Activated T-helper 2 cell treated with anti-CD3 and anti-CD28 coated beads, Interferon-gamma antibody, Interleukin-2, Interleukin-4, amounts not matched to agents 10 μg/mL and 5 μg/mL and 100 μg/mL, durations not matched to agents 14 hours and 24 hours and 36 hours (primary cell): ENCODE data around the gene MGME1. TPM values are rescaled to one million over a fixed set of nuclear protein-coding genes. Genes with fewer than 3 reads are reported as not detected.

Experiments
- DNase-seq: peaks from one replicate; pipeline ENCODE4 v3.0.0; 2021; ENCODE audit warnings: low spot score
- H3K27ac Mint-ChIP-seq: one replicate; pipeline ENCODE4 v1.8.0; 2021; ENCODE audit warnings: mixed read lengths
- H3K27me3 Mint-ChIP-seq: one replicate; pipeline ENCODE4 v1.8.0; 2021; ENCODE audit warnings: low read depth, mixed read lengths
- H3K36me3 Mint-ChIP-seq: one replicate; pipeline ENCODE4 v1.8.0; 2021; ENCODE audit warnings: low read depth, mixed read lengths
- H3K4me1 Mint-ChIP-seq: one replicate; pipeline ENCODE4 v1.8.0; 2021; ENCODE audit warnings: low read depth, mixed read lengths
- H3K4me3 Mint-ChIP-seq: one replicate; pipeline ENCODE4 v1.8.0; 2021; ENCODE audit warnings: low read depth, mild to moderate bottlenecking, moderate library complexity, mixed read lengths
- H3K9me3 Mint-ChIP-seq: one replicate; pipeline ENCODE4 v1.8.0; 2021; ENCODE audit warnings: mixed read lengths
- intact Hi-C: fragments of 100-400 bp; cut with micrococcal nuclease; formaldehyde crosslinking; loops from one replicate; pipeline ENCODE4 v1.15.1; 2023
- total RNA-seq: library from RNA; stranded (reverse); gene quantifications from 2 replicates; pipeline ENCODE4 v1.2.3, GENCODE V29; 2022

The MGME1 gene
- total RNA-seq, 1 donor from 2014 or later = 33.0 TPM

DNA sequence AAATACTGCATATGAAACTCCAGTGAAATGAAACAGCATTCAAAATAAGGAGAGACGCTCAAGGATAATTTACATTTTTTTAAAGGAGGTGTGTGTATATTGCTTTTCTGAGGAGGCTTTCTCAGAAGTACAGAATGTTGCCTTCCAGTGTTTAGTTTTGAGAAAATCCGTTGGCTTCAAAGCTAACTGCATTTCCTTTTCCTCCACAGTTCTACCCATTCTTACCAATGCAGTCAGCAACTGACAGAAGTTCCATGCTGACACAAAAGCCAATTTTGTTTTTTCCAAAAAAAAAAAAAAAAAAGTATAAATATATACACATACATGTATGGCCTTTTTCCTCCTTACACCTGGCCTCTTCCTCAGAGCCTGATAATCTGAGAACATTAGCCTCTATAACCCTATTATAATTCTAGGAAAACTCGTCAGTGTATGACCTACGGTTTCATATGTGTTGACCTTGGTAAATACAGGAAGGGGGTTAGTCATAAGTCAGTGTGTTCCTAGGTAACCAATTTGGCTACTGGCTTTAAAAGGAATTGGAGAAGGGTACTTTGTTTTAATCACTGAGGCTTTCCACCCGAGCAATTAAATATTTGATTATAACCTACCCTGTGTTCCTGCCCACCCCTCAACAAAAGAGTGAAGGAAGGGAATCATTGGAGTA, 24.2 kb downstream of the MGME1 start:
- Mint-ChIP-seq H3K27ac (peak overlapping the region; percentile 94), H3K4me3 (peak overlapping the region; percentile 40)

GRCh38 chr20:17993546-17993945, 24.7 kb downstream of the MGME1 start:
- H3K4me3 Mint-ChIP-seq = no peak overlapping the region
- intact Hi-C loops = loop anchor here (2.0 to 10.0 kb wide), 8 partner anchors 49 to 463 kb away; partner anchors contain the start of genes BFSP1 and RRBP1
- H3K27ac Mint-ChIP-seq = peak overlapping the region; percentile 94
- no peaks in the 10 kb centered on the region for H3K27me3 Mint-ChIP-seq
- no peak for DNase-seq
- peaks cover 20% of the 10 kb centered on the region for H3K36me3 Mint-ChIP-seq
- peaks cover 42% of the 10 kb centered on the region for H3K4me1 Mint-ChIP-seq
- no peaks in the 10 kb centered on the region for H3K9me3 Mint-ChIP-seq

More for the DNA sequence above, 24.2 kb downstream of the MGME1 start:
- DNase-seq = no peak
- Mint-ChIP-seq H3K4me1 (peaks cover 42% of the 10 kb centered on the region), H3K9me3 (no peaks in the 10 kb centered on the region), H3K27me3 (no peaks in the 10 kb centered on the region), H3K36me3 (peaks cover 25% of the 10 kb centered on the region)
- intact Hi-C loops = loop anchor here (1.0 to 10.0 kb wide), 11 partner anchors 25 to 488 kb away; partner anchors contain the start of genes BFSP1, RRBP1 and SNX5

- no peaks in the 10 kb centered on the region for H3K9me3 Mint-ChIP-seq
- intact Hi-C loops = loop anchor here (10.0 kb wide), 2 partner anchors 51 to 171 kb away; no protein-coding TSS in a partner anchor
- H3K4me1 Mint-ChIP-seq = peaks cover 39% of the 10 kb centered on the region
- no peak overlapping the region for H3K4me3 Mint-ChIP-seq
- H3K36me3 Mint-ChIP-seq = peaks cover 3% of the 10 kb centered on the region
- peak overlapping the region; percentile 44 for H3K27ac Mint-ChIP-seq
- no peaks in the 10 kb centered on the region for H3K27me3 Mint-ChIP-seq
- peak; percentile 39 for DNase-seq
Observed at GRCh38 chr20:17995967-17996819, 27.4 kb downstream of the MGME1 start.

DNA sequence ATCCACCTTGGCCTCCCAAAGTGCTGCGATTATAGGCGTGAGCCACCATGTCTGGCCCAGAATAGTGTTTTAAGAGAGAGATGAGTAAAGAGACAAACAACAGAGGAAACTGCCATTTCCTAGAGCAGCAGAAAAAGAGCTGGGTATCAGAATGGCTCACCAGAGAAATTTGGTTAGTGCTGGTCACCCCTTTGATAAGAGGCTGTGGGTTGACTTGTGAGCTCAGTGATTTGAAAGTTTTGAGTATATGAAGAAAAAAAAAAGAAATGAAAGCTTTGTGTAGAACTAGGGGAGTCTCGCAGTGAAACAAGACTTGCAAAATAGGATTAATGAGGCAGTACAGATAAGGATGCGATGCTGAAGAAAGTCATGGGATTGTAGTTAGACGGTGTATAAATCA, 29.6 kb downstream of the MGME1 start:
- no peak overlapping the region for H3K27ac Mint-ChIP-seq
- no peak for DNase-seq
- H3K9me3 Mint-ChIP-seq = no peaks in the 10 kb centered on the region
- no peaks in the 10 kb centered on the region for H3K36me3 Mint-ChIP-seq
- H3K4me1 Mint-ChIP-seq = peaks cover 23% of the 10 kb centered on the region
- intact Hi-C loops = loop anchor here (10.0 kb wide), 2 partner anchors 54 to 174 kb away; no protein-coding TSS in a partner anchor
- H3K27me3 Mint-ChIP-seq = no peaks in the 10 kb centered on the region
- H3K4me3 Mint-ChIP-seq = no peak overlapping the region

DNA sequence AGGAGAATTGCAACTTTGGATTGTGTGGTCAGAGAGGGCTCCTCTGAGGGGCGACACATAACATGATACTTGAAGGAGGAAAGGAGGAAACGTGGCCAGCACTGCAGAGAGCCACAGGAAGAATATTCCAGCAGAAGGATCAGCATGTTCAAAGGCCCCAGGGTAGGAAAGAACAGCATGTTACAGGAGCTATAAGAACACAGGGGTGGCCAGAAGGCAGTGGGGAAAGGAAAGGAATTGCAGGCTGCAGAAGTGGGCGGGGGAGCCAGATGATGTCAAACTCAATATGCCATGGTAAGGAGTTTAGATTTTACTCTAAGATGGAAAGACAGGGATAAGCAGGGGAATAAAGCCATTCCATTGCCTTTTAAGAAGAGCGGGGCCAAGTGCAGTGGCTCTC, 30.7 kb downstream of the MGME1 start:
- Mint-ChIP-seq H3K36me3 (no peaks in the 10 kb centered on the region), H3K27me3 (no peaks in the 10 kb centered on the region), H3K9me3 (no peaks in the 10 kb centered on the region), H3K4me3 (no peak overlapping the region), H3K27ac (no peak overlapping the region), H3K4me1 (peaks cover 19% of the 10 kb centered on the region)
- no peak for DNase-seq
- intact Hi-C loops = loop anchor here (10.0 kb wide), 2 partner anchors 55 to 175 kb away; no protein-coding TSS in a partner anchor

DNA sequence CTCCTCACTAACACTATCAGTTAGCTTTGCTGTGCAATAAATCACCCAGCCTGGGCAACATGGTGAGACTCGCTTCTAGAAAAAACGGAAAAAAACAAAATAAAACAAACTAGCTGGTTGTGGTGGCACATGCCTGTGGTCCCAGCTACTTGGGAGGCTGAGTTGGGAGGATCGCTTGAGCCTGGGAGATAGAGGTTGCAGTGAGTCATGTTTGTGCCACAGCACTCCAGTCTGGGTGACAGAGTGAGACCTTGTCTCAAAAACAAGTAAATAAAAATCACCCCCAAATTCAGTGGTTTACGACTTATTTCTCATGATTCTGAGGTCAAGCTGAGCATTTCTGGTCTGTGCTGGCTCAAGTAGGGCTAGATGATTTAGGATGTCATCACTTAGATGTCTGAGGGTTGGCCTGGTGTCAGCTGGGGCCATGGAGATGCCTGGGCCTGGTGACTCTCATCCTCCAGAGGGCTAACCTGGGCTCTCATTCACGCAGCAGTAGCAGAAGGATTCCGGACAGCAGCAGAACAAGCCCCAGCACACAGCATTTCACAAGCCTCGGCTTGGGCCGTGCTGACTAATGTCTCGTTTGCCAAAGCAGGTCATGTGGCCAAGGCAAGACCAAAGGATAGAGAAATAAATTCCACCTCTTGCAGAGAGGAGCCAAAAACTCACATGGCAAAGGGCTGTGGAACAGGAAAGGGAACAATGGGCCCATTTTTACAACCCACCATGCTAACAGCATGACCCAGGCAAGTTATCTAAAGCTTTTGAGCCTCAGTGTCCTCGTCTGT, 32.5 kb downstream of the MGME1 start:
- no peak for DNase-seq
- intact Hi-C loops = no loop called here
- Mint-ChIP-seq H3K4me1 (peaks cover 10% of the 10 kb centered on the region), H3K4me3 (no peak overlapping the region), H3K27ac (no peak overlapping the region), H3K9me3 (no peaks in the 10 kb centered on the region), H3K36me3 (no peaks in the 10 kb centered on the region), H3K27me3 (no peaks in the 10 kb centered on the region)

DNA sequence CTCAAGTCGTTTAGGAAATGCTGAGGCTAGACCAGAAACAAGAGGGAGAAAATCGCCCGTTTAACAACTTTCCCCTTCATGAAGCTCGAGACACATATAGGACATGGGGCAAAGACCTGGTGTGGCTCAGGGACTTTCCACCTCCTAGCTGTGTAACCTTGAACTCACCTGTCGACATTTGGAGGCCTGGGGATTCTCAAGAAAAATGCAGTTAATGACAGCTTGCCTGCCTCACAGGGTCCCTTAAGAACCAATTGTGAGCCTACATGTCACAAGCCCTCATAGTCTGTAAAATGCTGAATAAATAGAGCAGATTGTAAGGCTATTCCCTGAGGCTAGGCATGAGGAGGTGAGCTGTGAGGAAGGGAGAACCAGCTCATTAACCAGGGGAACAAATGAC, 35.1 kb downstream of the MGME1 start:
- H3K9me3 Mint-ChIP-seq = no peaks in the 10 kb centered on the region
- no peaks in the 10 kb centered on the region for H3K27me3 Mint-ChIP-seq
- no peak for DNase-seq
- intact Hi-C loops = no loop called here
- no peaks in the 10 kb centered on the region for H3K4me1 Mint-ChIP-seq
- no peaks in the 10 kb centered on the region for H3K36me3 Mint-ChIP-seq
- no peak overlapping the region for H3K4me3 Mint-ChIP-seq
- H3K27ac Mint-ChIP-seq = no peak overlapping the region

DNA sequence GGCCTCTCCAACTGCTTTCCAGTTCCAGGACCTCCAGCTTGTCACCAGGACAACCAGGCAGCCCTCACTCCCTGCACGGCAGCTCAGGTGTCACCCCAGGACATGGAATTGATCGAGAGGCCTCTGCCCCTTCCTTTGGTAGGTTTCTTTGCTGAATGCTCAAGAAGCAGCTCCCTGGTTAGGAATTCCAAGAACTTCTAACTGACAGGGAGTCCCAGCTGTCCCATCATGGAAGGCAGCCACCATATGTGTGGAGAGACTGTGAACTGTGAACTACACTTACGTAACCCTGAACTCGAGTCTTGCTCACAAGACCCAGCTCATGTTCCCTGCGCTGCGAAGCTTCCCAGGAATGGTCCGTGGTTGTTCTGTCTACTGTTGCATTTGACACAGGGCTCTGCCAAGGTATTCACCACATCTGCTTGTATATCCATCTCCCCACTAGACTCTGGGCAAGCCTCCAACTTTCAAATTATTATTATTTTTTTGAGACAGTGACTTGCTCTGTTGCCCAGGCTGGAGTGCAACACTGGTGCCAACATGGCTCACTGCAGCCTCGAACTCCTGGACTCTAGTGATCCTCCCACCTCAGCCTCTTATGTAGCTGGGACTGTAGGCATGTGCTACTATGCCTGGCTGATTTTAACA, 35.7 kb downstream of the MGME1 start:
- Mint-ChIP-seq H3K4me3 (no peak overlapping the region), H3K9me3 (no peaks in the 10 kb centered on the region), H3K27me3 (no peaks in the 10 kb centered on the region), H3K4me1 (no peaks in the 10 kb centered on the region), H3K36me3 (no peaks in the 10 kb centered on the region), H3K27ac (no peak overlapping the region)
- intact Hi-C loops = no loop called here
- DNase-seq = no peak

DNA sequence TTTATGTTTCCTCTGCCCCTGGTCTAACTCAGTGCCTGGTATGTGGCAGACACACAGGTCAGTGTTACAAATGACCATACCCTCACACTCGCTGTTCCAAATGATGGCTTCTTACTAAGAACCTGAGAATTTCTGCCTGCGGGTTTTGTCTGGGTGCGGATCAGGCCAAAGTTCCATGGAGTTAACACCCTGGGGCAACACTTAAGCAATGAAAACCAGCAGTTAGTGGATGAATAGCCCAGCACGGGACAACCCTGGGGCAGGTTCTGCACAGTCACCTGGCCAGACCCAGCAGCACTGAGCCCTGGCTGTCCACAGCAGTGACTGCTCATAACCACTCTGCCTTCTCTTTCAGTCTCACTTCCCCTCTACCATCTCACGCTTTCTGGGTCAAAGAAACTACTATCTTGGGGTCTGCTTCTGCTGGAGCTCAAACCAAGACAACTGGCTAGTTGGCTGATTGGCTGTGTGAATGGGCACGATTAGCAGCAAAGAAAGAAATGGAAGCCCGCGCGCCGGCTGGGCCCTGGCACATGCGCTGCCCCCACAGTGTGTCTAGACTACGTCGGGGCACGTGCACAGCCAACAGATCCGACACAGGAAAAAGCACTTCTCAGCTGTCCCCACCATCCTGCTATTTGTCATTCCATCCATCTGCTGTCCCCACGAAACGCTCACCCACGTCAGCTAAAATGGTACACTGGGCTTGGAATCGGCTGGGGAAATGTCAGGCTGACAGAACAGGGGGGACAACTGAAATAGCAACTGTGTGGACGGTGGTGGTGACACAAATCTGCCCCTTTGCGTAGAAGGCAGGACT, 36.6 kb downstream of the MGME1 start:
- intact Hi-C loops = no loop called here
- H3K4me1 Mint-ChIP-seq = no peaks in the 10 kb centered on the region
- H3K9me3 Mint-ChIP-seq = no peaks in the 10 kb centered on the region
- no peak overlapping the region for H3K27ac Mint-ChIP-seq
- no peaks in the 10 kb centered on the region for H3K27me3 Mint-ChIP-seq
- no peak for DNase-seq
- no peaks in the 10 kb centered on the region for H3K36me3 Mint-ChIP-seq
- no peak overlapping the region for H3K4me3 Mint-ChIP-seq

- Mint-ChIP-seq H3K4me3 (no peak overlapping the region), H3K4me1 (no peaks in the 10 kb centered on the region), H3K36me3 (no peaks in the 10 kb centered on the region), H3K9me3 (no peaks in the 10 kb centered on the region), H3K27ac (no peak overlapping the region), H3K27me3 (no peaks in the 10 kb centered on the region)
- intact Hi-C loops = no loop called here
- DNase-seq = no peak
Observed at GRCh38 chr20:18005990-18006364, 37.2 kb downstream of the MGME1 start.

- H3K36me3 Mint-ChIP-seq = no peaks in the 10 kb centered on the region
- DNase-seq = no peak
- H3K27me3 Mint-ChIP-seq = no peaks in the 10 kb centered on the region
- H3K9me3 Mint-ChIP-seq = no peaks in the 10 kb centered on the region
- H3K4me1 Mint-ChIP-seq = no peaks in the 10 kb centered on the region
- H3K27ac Mint-ChIP-seq = no peak overlapping the region
- intact Hi-C loops = no loop called here
- H3K4me3 Mint-ChIP-seq = no peak overlapping the region
Observed at GRCh38 chr20:18006684-18007083, 37.9 kb downstream of the MGME1 start.
